Hepatocyte (in vitro differentiated cells): ENCODE measurements around the gene NFAT5. TPM values are rescaled to one million over a fixed set of nuclear protein-coding genes. Genes with fewer than 3 reads are reported as not detected.
A peak's percentile ranks its signal among the peaks of the same experiment; 100 is the strongest.

Experiments used
- DNase-seq: peaks from one replicate; pipeline ENCODE4 v3.0.0-alpha.2; 2016; ENCODE audit warnings: low spot score
- H2AFZ ChIP-seq: fragments of 200-600 bp; sonication (generic); 2 replicates; pipeline ENCODE4 v1.6.0; 2016; ENCODE audit warnings: antibody characterized with exemption, mild to moderate bottlenecking
- H3K27ac ChIP-seq: fragments of 200-600 bp; sonication (generic); 2 replicates; pipeline ENCODE4 v1.5.1; 2016; ENCODE audit warnings: mild to moderate bottlenecking
- H3K27me3 ChIP-seq: fragments of 200-600 bp; sonication (generic); 2 replicates; pipeline ENCODE4 v1.6.1; 2016
- H3K36me3 ChIP-seq: fragments of 200-600 bp; sonication (generic); replicated peaks from 2 replicates; pipeline ENCODE4 v1.5.1; 2016; ENCODE audit warnings: low read depth; ENCODE audit not compliant: insufficient read depth
- H3K4me1 ChIP-seq: fragments of 200-600 bp; sonication (generic); 2 replicates; pipeline ENCODE4 v1.5.1; 2016; ENCODE audit warnings: mild to moderate bottlenecking, moderate library complexity; ENCODE audit not compliant: insufficient read depth
- H3K4me2 ChIP-seq: fragments of 200-600 bp; sonication (generic); 2 replicates; pipeline ENCODE4 v1.6.0; 2016
- H3K4me3 ChIP-seq: fragments of 200-600 bp; sonication (generic); 2 replicates; pipeline ENCODE4 v1.5.1; 2016; ENCODE audit warnings: mild to moderate bottlenecking
- H3K79me2 ChIP-seq: fragments of 200-600 bp; sonication (generic); 2 replicates; pipeline ENCODE4 v1.6.0; 2017; ENCODE audit warnings: mild to moderate bottlenecking
- H3K9me2 ChIP-seq: fragments of 200-600 bp; sonication (generic); replicated peaks from 2 replicates; pipeline ENCODE4 v1.6.0; 2017; ENCODE audit warnings: mild to moderate bottlenecking; ENCODE audit not compliant: insufficient read depth
- H3K9me3 ChIP-seq: fragments of 200-600 bp; sonication (generic); 2 replicates; pipeline ENCODE4 v1.5.1; 2016; ENCODE audit warnings: low read depth, mild to moderate bottlenecking
- H4K20me1 ChIP-seq: fragments of 200-600 bp; sonication (generic); 2 replicates; pipeline ENCODE4 v1.6.0; 2016; ENCODE audit warnings: mild to moderate bottlenecking; ENCODE audit not compliant: insufficient read depth, poor library complexity, severe bottlenecking
- EZH2 ChIP-seq: fragments of 200-600 bp; sonication (generic); IDR thresholded peaks from 2 replicates; pipeline ENCODE4 v1.6.1; 2016; ENCODE audit warnings: antibody characterized with exemption, mild to moderate bottlenecking, borderline replicate concordance
- EZH2phosphoT487 ChIP-seq: fragments of 200-600 bp; sonication (generic); IDR thresholded peaks from one replicate; pipeline ENCODE4 v1.6.1; 2018; ENCODE audit warnings: antibody characterized with exemption, mild to moderate bottlenecking, low read depth, moderate library complexity; ENCODE audit not compliant: unreplicated experiment, severe bottlenecking
- WGBS: methylation state at CpG from one replicate; pipeline ENCODE4 v1.1.6; 2016; ENCODE audit warnings: low lambda C conversion rate; ENCODE audit errors: missing lambda C conversion rate; 5-methylcytosine and 5-hydroxymethylcytosine counted together
- microRNA counts: library from miRNA; unstranded; fragments of <30 nt; microRNA quantifications from one replicate; lab custom pipeline; 2017
- microRNA-seq: library from miRNA; unstranded; fragments of <30 nt; microRNA quantifications from one replicate; pipeline ENCODE4, GENCODE V29; 2017
- polyA plus RNA-seq: library from polyadenylated mRNA; unstranded; fragments of >200 nt; fragmentation: Nextera tagmentation; extraction: Ambion mirVana; gene quantifications from 2 replicates; pipeline ENCODE4 v1.2.1, GENCODE V29; 2016
- small RNA-seq: library from RNA; depleted of rRNA; stranded (forward); fragments of <200 nt; gene quantifications from one replicate; pipeline ENCODE3, GENCODE V24; 2014
- total RNA-seq: library from RNA; depleted of rRNA; stranded (reverse); fragments of >200 nt; gene quantifications from 2 replicates; pipeline ENCODE4 v1.2.3, GENCODE V29; 2014
- TF ChIP-seq, protein P1 (sequence below): fragments of 200-600 bp; sonication (generic); IDR thresholded peaks from 2 replicates; pipeline ENCODE4 v1.5.1; 2016; ENCODE audit warnings: antibody characterized with exemption, mild to moderate bottlenecking; ENCODE audit not compliant: poor library complexity

The NFAT5 gene
- total and polyA plus RNA-seq, 2 experiments from 2014 or later, result 9.2 to 30.7 TPM

DNA sequence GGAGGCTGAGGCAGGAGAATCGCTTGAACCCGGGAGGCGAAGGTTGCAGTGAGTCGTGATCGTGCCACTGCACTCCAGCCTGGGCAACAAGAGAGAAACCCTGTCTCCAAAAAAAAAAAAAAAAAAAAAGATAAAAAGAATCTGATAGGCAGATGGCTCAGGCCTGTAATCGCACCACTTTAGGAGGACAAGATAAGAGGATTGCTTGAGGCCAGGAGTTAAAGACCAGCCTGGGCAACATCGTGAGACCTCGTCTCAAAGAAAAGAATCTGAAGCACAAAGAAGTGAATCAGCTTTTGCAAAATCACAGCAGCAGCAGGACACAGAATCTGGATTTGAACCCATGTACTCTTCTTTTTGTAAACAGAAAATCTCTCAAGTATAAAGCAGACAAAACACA lies 181.3 kb downstream of the NFAT5 start:
- 62% methylated on average over 8 of the region's 8 CpGs for WGBS
- no peaks in the 10 kb centered on the region for H3K4me1 ChIP-seq
- no peak for DNase-seq

DNA sequence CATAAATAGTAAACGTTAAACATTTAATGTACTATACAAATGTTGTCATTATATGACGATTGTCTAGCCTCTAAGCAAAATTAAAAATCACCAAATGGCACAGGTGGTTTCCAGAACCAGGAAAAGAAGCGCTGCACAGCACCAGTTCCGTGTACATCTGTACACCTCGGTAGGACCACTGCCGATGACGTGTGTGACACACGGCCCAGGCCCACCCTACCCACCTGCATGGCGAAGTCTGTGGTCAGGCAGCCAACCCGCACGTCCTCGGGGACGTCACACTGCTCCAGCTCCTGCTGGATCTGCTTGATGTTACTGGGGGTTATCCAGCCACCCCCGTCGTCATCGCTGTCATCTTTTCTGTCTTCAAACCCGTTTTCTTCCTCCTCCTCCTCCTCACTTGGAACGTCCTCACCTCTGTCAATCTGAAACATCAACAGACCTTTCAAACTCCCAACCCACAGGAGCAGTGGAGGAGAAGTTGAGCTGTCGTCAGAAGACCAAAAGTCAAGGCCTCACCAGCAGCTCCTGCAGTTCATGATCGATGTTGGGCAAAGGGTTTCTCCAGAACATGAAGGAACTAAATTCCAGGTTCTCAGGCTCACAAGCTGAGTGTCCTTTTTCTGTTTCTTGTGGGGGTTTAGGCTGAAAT lies 183.1 kb downstream of the NFAT5 start:
- no peak for DNase-seq
- 91% methylated on average over 20 of the region's 20 CpGs for WGBS
- Histone ChIP-seq H3K4me3 (no peak overlapping the region), H4K20me1 (peaks cover 4% of the 10 kb centered on the region), H3K27ac (no peak overlapping the region), H3K9me2 (no peaks in the 10 kb centered on the region), H2AFZ (no peak overlapping the region), H3K27me3 (no peaks in the 10 kb centered on the region), H3K4me1 (peaks cover 10% of the 10 kb centered on the region), H3K79me2 (peaks cover 43% of the 10 kb centered on the region), H3K36me3 (no peaks in the 10 kb centered on the region), H3K4me2 (no peak overlapping the region), H3K9me3 (no peaks in the 10 kb centered on the region)
- TF ChIP-seq EZH2phosphoT487 (no peak), EZH2 (no peak)
- TF ChIP-seq, protein P1, sequence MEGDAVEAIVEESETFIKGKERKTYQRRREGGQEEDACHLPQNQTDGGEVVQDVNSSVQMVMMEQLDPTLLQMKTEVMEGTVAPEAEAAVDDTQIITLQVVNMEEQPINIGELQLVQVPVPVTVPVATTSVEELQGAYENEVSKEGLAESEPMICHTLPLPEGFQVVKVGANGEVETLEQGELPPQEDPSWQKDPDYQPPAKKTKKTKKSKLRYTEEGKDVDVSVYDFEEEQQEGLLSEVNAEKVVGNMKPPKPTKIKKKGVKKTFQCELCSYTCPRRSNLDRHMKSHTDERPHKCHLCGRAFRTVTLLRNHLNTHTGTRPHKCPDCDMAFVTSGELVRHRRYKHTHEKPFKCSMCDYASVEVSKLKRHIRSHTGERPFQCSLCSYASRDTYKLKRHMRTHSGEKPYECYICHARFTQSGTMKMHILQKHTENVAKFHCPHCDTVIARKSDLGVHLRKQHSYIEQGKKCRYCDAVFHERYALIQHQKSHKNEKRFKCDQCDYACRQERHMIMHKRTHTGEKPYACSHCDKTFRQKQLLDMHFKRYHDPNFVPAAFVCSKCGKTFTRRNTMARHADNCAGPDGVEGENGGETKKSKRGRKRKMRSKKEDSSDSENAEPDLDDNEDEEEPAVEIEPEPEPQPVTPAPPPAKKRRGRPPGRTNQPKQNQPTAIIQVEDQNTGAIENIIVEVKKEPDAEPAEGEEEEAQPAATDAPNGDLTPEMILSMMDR, result no peak

More for the DNA sequence above, 181.3 kb downstream of the NFAT5 start:
- H3K4me3 ChIP-seq, result no peak overlapping the region
- no peaks in the 10 kb centered on the region for H3K9me2 ChIP-seq
- no peak overlapping the region for H2AFZ ChIP-seq
- no peaks in the 10 kb centered on the region for H3K27me3 ChIP-seq
- H4K20me1 ChIP-seq, result peaks cover 4% of the 10 kb centered on the region
- H3K79me2 ChIP-seq, result peaks cover 26% of the 10 kb centered on the region
- TF ChIP-seq EZH2, result no peak
- TF ChIP-seq EZH2phosphoT487, result no peak
- TF ChIP-seq, protein P1, result no peak
- no peak overlapping the region for H3K4me2 ChIP-seq
- H3K9me3 ChIP-seq, result no peaks in the 10 kb centered on the region
- no peaks in the 10 kb centered on the region for H3K36me3 ChIP-seq
- H3K27ac ChIP-seq, result no peak overlapping the region

DNA sequence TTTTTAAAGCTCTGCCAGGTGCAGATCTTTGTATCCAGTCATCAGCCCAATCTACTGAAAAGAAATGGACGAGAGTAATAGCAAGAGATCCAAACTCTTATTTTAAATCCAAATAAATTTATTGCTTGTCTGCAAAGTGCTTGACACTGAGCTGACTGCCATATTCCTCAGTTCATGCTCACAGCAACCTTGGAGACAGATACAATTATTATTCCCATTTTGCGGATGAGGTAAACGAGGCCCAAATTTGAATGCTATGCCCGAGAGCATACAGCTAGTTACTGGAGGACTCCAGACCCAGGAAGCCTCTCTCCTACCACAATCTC lies 188.3 kb downstream of the NFAT5 start:
- H3K4me1 ChIP-seq, result peaks cover 11% of the 10 kb centered on the region
- H3K4me2 ChIP-seq, result peak overlapping the region; percentile 77
- peak overlapping the region; percentile 73 for H3K27ac ChIP-seq
- H3K79me2 ChIP-seq, result peaks cover 49% of the 10 kb centered on the region
- DNase-seq, result no peak
- no peaks in the 10 kb centered on the region for H3K9me2 ChIP-seq
- no peak for TF ChIP-seq EZH2
- TF ChIP-seq, protein P1, result no peak
- TF ChIP-seq EZH2phosphoT487, result no peak
- H4K20me1 ChIP-seq, result peaks cover 4% of the 10 kb centered on the region
- 11% methylated on average over 4 of the region's 4 CpGs for WGBS
- no peaks in the 10 kb centered on the region for H3K27me3 ChIP-seq
- H3K4me3 ChIP-seq, result peak overlapping the region; percentile 52
- no peaks in the 10 kb centered on the region for H3K9me3 ChIP-seq
- H2AFZ ChIP-seq, result peak overlapping the region; percentile 81
- H3K36me3 ChIP-seq, result no peaks in the 10 kb centered on the region

MicroRNAs within 50 kb of the gene (microRNA counts, 767-probe panel; counts per million panel counts)
- microRNA hsa-miR-1538 (lab: Ali Mortazavi, UCI), result not detected

Small RNAs within 50 kb of the gene (microRNA-seq; reads per million reads assigned to microRNA genes)
- gene MIR1538, result not detected

Small RNAs within 50 kb of the gene (small RNA-seq; reads per million reads assigned to genes)
- gene MIR1538, result not detected

Other genes starting within 250 kb of the NFAT5 start
- 14.3 and 23.8 TPM in 2 replicates for gene PDF, start 235.4 kb upstream of the NFAT5 start, total RNA-seq
- 21.6 and 25.4 TPM in 2 replicates for gene PDF, start 235.4 kb upstream of the NFAT5 start, polyA plus RNA-seq
- gene COG8, start 226.4 kb upstream of the NFAT5 start, total RNA-seq, result 41.5 and 47.2 TPM in 2 replicates
- gene COG8, start 226.4 kb upstream of the NFAT5 start, polyA plus RNA-seq, result 30.2 and 34.6 TPM in 2 replicates
- gene NIP7, start 226.2 kb upstream of the NFAT5 start, total RNA-seq, result 19.5 and 20.9 TPM in 2 replicates
- gene NIP7, start 226.2 kb upstream of the NFAT5 start, polyA plus RNA-seq, result 20.9 and 23.5 TPM in 2 replicates
- gene TMED6, start 214.2 kb upstream of the NFAT5 start, total RNA-seq, result 1.9 and 4.6 TPM in 2 replicates
- 3.1 and 4.3 TPM in 2 replicates for gene TMED6, start 214.2 kb upstream of the NFAT5 start, polyA plus RNA-seq
- gene TERF2, start 180.0 kb upstream of the NFAT5 start, total RNA-seq, result 12.4 and 15.1 TPM in 2 replicates
- 18.6 and 20.0 TPM in 2 replicates for gene TERF2, start 180.0 kb upstream of the NFAT5 start, polyA plus RNA-seq
- gene CYB5B, start 141.3 kb upstream of the NFAT5 start, total RNA-seq, result 60.5 and 70.8 TPM in 2 replicates
- 116 and 136 TPM in 2 replicates for gene CYB5B, start 141.3 kb upstream of the NFAT5 start, polyA plus RNA-seq
- gene NQO1, start 160.6 kb downstream of the NFAT5 start, total RNA-seq, result 131 and 132 TPM in 2 replicates
- gene NQO1, start 160.6 kb downstream of the NFAT5 start, polyA plus RNA-seq, result 142 and 169 TPM in 2 replicates
- gene NOB1, start 189.0 kb downstream of the NFAT5 start, total RNA-seq, result 23.9 and 34.6 TPM in 2 replicates
- 25.1 and 28.0 TPM in 2 replicates for gene NOB1, start 189.0 kb downstream of the NFAT5 start, polyA plus RNA-seq
- 19.9 and 26.2 TPM in 2 replicates for gene WWP2, start 196.4 kb downstream of the NFAT5 start, total RNA-seq
- gene WWP2, start 196.4 kb downstream of the NFAT5 start, polyA plus RNA-seq, result 19.1 and 23.1 TPM in 2 replicates